Prostate gland (tissue), 2 donors: ENCODE measurements around the gene TNFRSF11A.

Experiments
- CTCF ChIP-seq, 4 experiments: fragments of 200-600 bp in 2 of 4; fragments of 450-650 bp in 2 of 4; sonication (generic) in 2 of 4; IDR thresholded peaks; 1 replicate in 3 of 4; 2 replicates in 1 of 4; pipeline ENCODE4 v1.5.1; 2016 to 2019; ENCODE audit warnings: antibody characterized with exemption in 4 of 4, mild to moderate bottlenecking in 2 of 4, moderate library complexity in 2 of 4
- POLR2AphosphoS5 ChIP-seq: sonication (generic); formaldehyde crosslinking; IDR thresholded peaks from one replicate; pipeline ENCODE4 v1.6.1; 2017; ENCODE audit warnings: antibody characterized with exemption

DNA sequence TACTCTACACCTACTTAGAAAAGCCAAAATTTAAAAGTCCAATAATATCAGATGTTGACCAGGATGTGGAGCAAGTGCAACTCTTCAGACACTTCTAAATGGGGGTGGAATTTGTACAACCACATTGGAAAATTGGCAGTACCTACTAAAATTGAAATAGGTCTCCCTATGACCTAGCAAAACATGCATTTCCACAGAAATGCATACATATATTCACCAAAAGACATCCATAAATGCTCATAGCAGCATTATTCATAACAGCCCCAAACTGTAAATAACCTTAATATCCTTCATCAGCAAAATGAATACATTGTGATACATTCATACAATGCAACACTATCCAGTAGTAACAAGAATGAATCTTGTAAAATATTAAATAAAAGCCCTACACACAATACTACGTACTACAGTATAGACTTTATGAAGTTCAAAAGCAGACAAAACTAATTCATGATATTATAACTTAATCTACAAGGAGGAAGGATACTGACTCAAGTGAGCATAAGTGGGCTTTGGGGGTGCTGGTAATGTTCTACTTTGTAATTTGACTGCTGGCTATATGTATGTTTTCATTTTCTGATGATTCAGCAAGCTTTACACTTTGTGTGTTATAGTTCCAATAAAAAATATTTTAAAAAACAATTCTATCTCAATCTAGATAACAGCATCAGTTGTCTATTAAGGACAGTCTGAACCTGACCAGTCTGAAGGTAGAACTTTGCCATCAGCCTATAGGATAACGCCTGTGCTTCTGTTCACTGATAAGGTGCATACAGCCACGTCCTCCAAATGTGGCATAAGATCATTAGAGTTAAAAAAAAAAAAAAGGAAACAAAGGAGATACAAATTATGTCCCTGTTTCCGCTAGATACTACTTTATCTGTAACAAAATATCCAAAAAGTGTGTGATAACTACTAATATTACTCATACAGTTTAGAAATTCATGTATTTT, 6.6 kb upstream of the TNFRSF11A start:
- no peak for TF ChIP-seq CTCF (IDR thresholded peaks at IDR 0.05)
- no peak for TF ChIP-seq POLR2AphosphoS5
